CD4-positive, alpha-beta T cell treated with Interleukin-10 for 1 hour (primary cell): ENCODE data around the gene SLX9.

Source experiments
- DNase-seq: peaks from one replicate; pipeline ENCODE4 v3.0.0-alpha.2; 2020

The SLX9 gene

GRCh38 chr21:44949161-44949778 lies 9.4 kb downstream of the SLX9 start:
- no peak for DNase-seq

- DNase-seq: peak; percentile 84
These were observed 10.0 kb downstream of the SLX9 start for GRCh38 chr21:44949779-44950198.

GRCh38 chr21:44950351-44950750 lies 10.5 kb downstream of the SLX9 start:
- no peak for DNase-seq

- DNase-seq: no peak
These were observed 11.5 kb downstream of the SLX9 start for GRCh38 chr21:44951186-44951915.

GRCh38 chr21:44952116-44952928 lies 12.5 kb downstream of the SLX9 start:
- DNase-seq: no peak

- no peak for DNase-seq
These were observed 13.2 kb downstream of the SLX9 start for GRCh38 chr21:44952929-44953627.

GRCh38 chr21:44953628-44954021 lies 13.8 kb downstream of the SLX9 start:
- no peak for DNase-seq

- no peak for DNase-seq
These were observed 14.5 kb downstream of the SLX9 start for GRCh38 chr21:44954281-44954771.

- no peak for DNase-seq
These were observed 15.4 kb downstream of the SLX9 start for GRCh38 chr21:44955141-44955797.

- DNase-seq: no peak
These were observed 16.0 kb downstream of the SLX9 start for GRCh38 chr21:44955798-44956175.

GRCh38 chr21:44956356-44957046 lies 16.7 kb downstream of the SLX9 start:
- no peak for DNase-seq

GRCh38 chr21:44957047-44957831 lies 17.4 kb downstream of the SLX9 start:
- DNase-seq: no peak

GRCh38 chr21:44957901-44958451 lies 18.1 kb downstream of the SLX9 start:
- DNase-seq: no peak

- DNase-seq: no peak
These were observed 18.8 kb downstream of the SLX9 start for GRCh38 chr21:44958471-44959191.

- no peak for DNase-seq
These were observed 19.7 kb downstream of the SLX9 start for GRCh38 chr21:44959376-44960091.

- DNase-seq: no peak
These were observed 20.6 kb downstream of the SLX9 start for GRCh38 chr21:44960141-44961092.

GRCh38 chr21:44962403-44962966 lies 22.7 kb downstream of the SLX9 start:
- DNase-seq: no peak

GRCh38 chr21:44964381-44964780 lies 24.6 kb downstream of the SLX9 start:
- no peak for DNase-seq
